K562 (cell line): Measurements from ENCODE around the gene SETD1B. TPM values are rescaled to one million over a fixed set of nuclear protein-coding genes. Genes with fewer than 3 reads are reported as not detected.

Source experiments
- GABPB1 ChIP-seq: sonication (generic); formaldehyde crosslinking; IDR thresholded peaks from 2 replicates; pipeline ENCODE4 v1.8.0; 2022; ENCODE audit warnings: mild to moderate bottlenecking, missing genetic modification reagents
- HMG20A ChIP-seq: fragments of 450-650 bp; formaldehyde crosslinking; conservative IDR thresholded peaks from 2 replicates; pipeline ENCODE4 v1.4.0; 2020; ENCODE audit warnings: mild to moderate bottlenecking, mixed read lengths
- OTX1 ChIP-seq: fragments of 450-650 bp; formaldehyde crosslinking; IDR thresholded peaks from 2 replicates; pipeline ENCODE4 v1.4.0; 2022; ENCODE audit warnings: mild to moderate bottlenecking
- POLR3A ChIP-seq: IDR thresholded peaks from 2 replicates; pipeline ENCODE4 v1.6.1; 2011; ENCODE audit warnings: borderline replicate concordance, mild to moderate bottlenecking, moderate library complexity; ENCODE audit not compliant: insufficient read length, insufficient read depth; ENCODE audit errors: extremely low read depth
- RAD21 ChIP-seq, 2 experiments: fragments of 250-450 bp in 1 of 2; fragments of 450-650 bp in 1 of 2; sonication (Bioruptor Pico) in 1 of 2; formaldehyde crosslinking in 1 of 2; IDR thresholded peaks in 1 of 2; conservative IDR thresholded peaks in 1 of 2; 2 replicates each; pipeline versions ENCODE4 v1.4.0 to v1.8.0; 2020 to 2022; ENCODE audit warnings: mild to moderate bottlenecking in 2 of 2, moderate library complexity in 1 of 2
- REST ChIP-seq, 2 experiments: fragments of 450-650 bp; formaldehyde crosslinking in 1 of 2; IDR thresholded peaks; 2 replicates each; pipeline versions ENCODE4 v1.4.0 to v1.6.1; 2014 to 2020; ENCODE audit warnings: mild to moderate bottlenecking in 2 of 2, borderline replicate concordance in 1 of 2, low read depth in 1 of 2
- SMARCA5 ChIP-seq: fragments of 450-650 bp; IDR thresholded peaks from 2 replicates; pipeline ENCODE4 v1.6.1; 2016
- SP2 ChIP-seq: IDR thresholded peaks from 2 replicates; pipeline ENCODE4 v1.6.1; 2011; ENCODE audit warnings: mild to moderate bottlenecking, low read depth, low read length, moderate library complexity; ENCODE audit not compliant: poor library complexity, severe bottlenecking; ENCODE audit errors: extremely low read depth
- USF2 ChIP-seq: sonication (generic); formaldehyde crosslinking; IDR thresholded peaks from 2 replicates; pipeline ENCODE4 v1.5.0; 2020; ENCODE audit warnings: missing genetic modification reagents
- ZBTB17 ChIP-seq: fragments of 450-650 bp; formaldehyde crosslinking; IDR thresholded peaks from 2 replicates; pipeline ENCODE4 v1.4.0; 2020; ENCODE audit warnings: mild to moderate bottlenecking
- ZNF175 ChIP-seq: fragments of 200-800 bp; sonication (Bioruptor generic); IDR thresholded peaks from 2 replicates; pipeline ENCODE4 v1.6.1; 2016; ENCODE audit warnings: low read depth, mild to moderate bottlenecking, missing genetic modification characterization, missing compliant biosample characterization
- polyA plus RNA-seq, 8 experiments: library from polyadenylated mRNA; depleted of rRNA in 4 of 8; stranded (reverse) in 5 of 8; unstranded in 3 of 8; fragments of >200 nt; fragmentation: Nextera tagmentation in 2 of 8; fragmentation: Illumina TruSeq in 1 of 8; extraction: Ambion mirVana in 2 of 8; extraction: Trizol in 1 of 8; gene quantifications; 2 replicates each; pipeline versions ENCODE4 v1.2.1 to v1.2.3, GENCODE V29; 2011 to 2014; ENCODE audit warnings: inconsistent platforms in 1 of 8, missing spikeins in 1 of 8
- total RNA-seq, 7 experiments: library from RNA; depleted of rRNA in 6 of 7; stranded (reverse); fragments of >200 nt in 6 of 7; fragmentation: Illumina TruSeq in 2 of 7; extraction: Trizol in 2 of 7; gene quantifications; 2 replicates each; pipeline versions ENCODE4 v1.2.1 to v1.2.3, GENCODE V29; 2011 to 2021; ENCODE audit warnings: low replicate concordance in 1 of 7
- TF ChIP-seq, protein P1 (sequence below): fragments of 200-800 bp; sonication (Bioruptor generic); IDR thresholded peaks from 2 replicates; pipeline ENCODE4 v1.6.1; 2017; ENCODE audit warnings: missing genetic modification characterization, missing compliant biosample characterization
- TF ChIP-seq, protein P2 (sequence below), 2 experiments: fragments of 200-800 bp in 1 of 2; sonication (Bioruptor generic) in 1 of 2; sonication (generic) in 1 of 2; formaldehyde crosslinking in 1 of 2; IDR thresholded peaks in 1 of 2; conservative IDR thresholded peaks in 1 of 2; 2 replicates each; pipeline versions ENCODE4 v1.5.0 to v1.6.1; 2016 to 2020; ENCODE audit warnings: missing compliant biosample characterization in 1 of 2, missing genetic modification characterization in 1 of 2, missing genetic modification reagents in 1 of 2

The SETD1B gene
- total and polyA plus RNA-seq, 9 of the 15 experiments (the other 6 are each of a cell fraction or from before 2014, with no cell fraction given): 0.48 to 26.6 (median 2.3) TPM

DNA sequence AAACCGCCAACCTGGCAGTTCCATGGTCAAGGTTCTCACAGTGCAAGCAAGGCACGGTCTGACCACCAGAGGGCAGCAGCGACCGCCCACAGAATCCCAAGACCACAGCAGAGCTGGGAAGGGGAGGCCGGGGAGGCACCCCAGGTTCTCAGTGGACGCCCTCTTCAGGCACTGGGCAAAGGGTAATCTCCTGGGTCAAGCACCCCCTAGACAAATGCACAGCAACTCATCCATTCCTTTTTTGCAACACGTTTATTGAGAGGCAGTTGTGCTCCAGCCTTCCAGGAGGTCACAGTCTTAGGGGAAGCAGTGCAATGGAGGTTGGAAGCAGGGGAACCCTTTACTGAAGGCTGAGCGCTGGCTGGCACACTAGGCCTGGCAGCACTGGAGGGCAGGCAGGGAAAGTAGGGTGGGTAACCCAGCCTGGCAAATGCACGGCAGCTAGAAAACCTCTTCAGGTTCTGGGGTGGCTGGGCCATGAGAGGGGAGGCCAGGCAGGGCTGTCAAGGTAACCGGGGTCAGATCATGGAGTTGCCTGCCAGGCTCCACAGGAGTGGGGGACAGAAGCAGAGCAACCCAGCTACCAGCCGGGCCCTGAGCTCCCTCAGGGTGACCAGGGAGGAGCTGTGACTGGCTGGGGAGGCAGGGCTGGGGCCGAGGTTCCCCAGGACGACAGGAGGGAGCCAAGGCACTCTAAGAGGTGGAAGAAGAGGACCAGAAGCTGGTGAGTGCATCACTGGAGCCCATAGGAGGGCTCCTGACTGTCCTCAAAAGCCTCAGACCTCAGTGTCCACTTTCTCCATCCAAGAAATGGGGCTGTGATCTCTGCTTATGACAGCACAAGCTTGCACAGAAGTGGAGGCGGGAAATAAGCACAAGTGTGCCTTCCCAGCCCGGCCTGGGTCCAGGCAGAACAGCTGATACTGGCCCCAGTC lies 8.5 kb upstream of the SETD1B start (continued):
- TF ChIP-seq, protein P1, sequence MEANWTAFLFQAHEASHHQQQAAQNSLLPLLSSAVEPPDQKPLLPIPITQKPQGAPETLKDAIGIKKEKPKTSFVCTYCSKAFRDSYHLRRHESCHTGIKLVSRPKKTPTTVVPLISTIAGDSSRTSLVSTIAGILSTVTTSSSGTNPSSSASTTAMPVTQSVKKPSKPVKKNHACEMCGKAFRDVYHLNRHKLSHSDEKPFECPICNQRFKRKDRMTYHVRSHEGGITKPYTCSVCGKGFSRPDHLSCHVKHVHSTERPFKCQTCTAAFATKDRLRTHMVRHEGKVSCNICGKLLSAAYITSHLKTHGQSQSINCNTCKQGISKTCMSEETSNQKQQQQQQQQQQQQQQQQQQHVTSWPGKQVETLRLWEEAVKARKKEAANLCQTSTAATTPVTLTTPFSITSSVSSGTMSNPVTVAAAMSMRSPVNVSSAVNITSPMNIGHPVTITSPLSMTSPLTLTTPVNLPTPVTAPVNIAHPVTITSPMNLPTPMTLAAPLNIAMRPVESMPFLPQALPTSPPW: no peak
- TF ChIP-seq GABPB1: no peak
- TF ChIP-seq HMG20A (CRISPR knock-in tag): no peak
- peak; percentile 90 to 97 for TF ChIP-seq RAD21 (CRISPR knock-in tag; conservative IDR thresholded peaks at IDR 0.05 in 1 of 2, IDR thresholded peaks at IDR 0.05 in 1 of 2)
- TF ChIP-seq, protein P2, sequence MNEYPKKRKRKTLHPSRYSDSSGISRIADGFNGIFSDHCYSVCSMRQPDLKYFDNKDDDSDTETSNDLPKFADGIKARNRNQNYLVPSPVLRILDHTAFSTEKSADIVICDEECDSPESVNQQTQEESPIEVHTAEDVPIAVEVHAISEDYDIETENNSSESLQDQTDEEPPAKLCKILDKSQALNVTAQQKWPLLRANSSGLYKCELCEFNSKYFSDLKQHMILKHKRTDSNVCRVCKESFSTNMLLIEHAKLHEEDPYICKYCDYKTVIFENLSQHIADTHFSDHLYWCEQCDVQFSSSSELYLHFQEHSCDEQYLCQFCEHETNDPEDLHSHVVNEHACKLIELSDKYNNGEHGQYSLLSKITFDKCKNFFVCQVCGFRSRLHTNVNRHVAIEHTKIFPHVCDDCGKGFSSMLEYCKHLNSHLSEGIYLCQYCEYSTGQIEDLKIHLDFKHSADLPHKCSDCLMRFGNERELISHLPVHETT (CRISPR knock-in tag; conservative IDR thresholded peaks at IDR 0.05 in 1 of 2, IDR thresholded peaks at IDR 0.05 in 1 of 2): no peak
- no peak for TF ChIP-seq OTX1
- no peak for TF ChIP-seq ZBTB17 (CRISPR knock-in tag)
- no peak for TF ChIP-seq ZNF175 (CRISPR knock-in tag)
- TF ChIP-seq SMARCA5: peak; percentile 41; the same call in 1 of the 2 replicates
- TF ChIP-seq SP2: no peak
- TF ChIP-seq REST (IDR thresholded peaks at IDR 0.05; ENCODE audit: borderline replicate concordance): peak; percentile 92
- TF ChIP-seq REST (CRISPR knock-in tag; IDR thresholded peaks at IDR 0.05; ENCODE audit: low read depth): no peak
- no peak for TF ChIP-seq POLR3A
- TF ChIP-seq USF2 (CRISPR knock-in tag): no peak
